Islet of Langerhans (tissue), 1 donor: Measurements from ENCODE around the gene KCNH5.

Experiments
- FAIRE-seq: peaks from one replicate; lab custom pipeline; 2011; peaks lifted over from hg19 to GRCh38; lab: Jason Lieb, UNC

Gene KCNH5

GRCh38 chr14:63045234-63045611 is at the start of gene KCNH5:
TSS of gene KCNH5 (minus strand) at chr14:63045458. CDS start at chr14:63045186, 272 bp downstream.
- FAIRE-seq: no peak

GRCh38 chr14:63091394-63091996 is 46.2 kb upstream of the KCNH5 start:
- FAIRE-seq: no peak

- FAIRE-seq: no peak
Observed at GRCh38 chr14:63088865-63089264, 43.6 kb upstream of the KCNH5 start.

GRCh38 chr14:63078569-63078968 is 33.3 kb upstream of the KCNH5 start:
- FAIRE-seq: no peak

GRCh38 chr14:63076488-63076887 is 31.2 kb upstream of the KCNH5 start:
- no peak for FAIRE-seq

GRCh38 chr14:63055631-63056030 is 10.4 kb upstream of the KCNH5 start:
- FAIRE-seq: no peak

GRCh38 chr14:63051992-63052391 is 6.7 kb upstream of the KCNH5 start:
- FAIRE-seq: no peak

- no peak for FAIRE-seq
Observed at GRCh38 chr14:63051301-63051700, 6.0 kb upstream of the KCNH5 start.

GRCh38 chr14:63050694-63051093 is 5.4 kb upstream of the KCNH5 start:
- FAIRE-seq: no peak

- no peak for FAIRE-seq
Observed at GRCh38 chr14:63046339-63047268, 1.3 kb upstream of the KCNH5 start.

GRCh38 chr14:63045612-63046320 is 508 bp upstream of the KCNH5 start:
- no peak for FAIRE-seq

- peak; percentile 90 for FAIRE-seq
Observed at GRCh38 chr14:63039866-63040265, 5.4 kb downstream of the KCNH5 start.

- no peak for FAIRE-seq
Observed at GRCh38 chr14:63032641-63033040, 12.6 kb downstream of the KCNH5 start.

- no peak for FAIRE-seq
Observed at GRCh38 chr14:63032076-63032475, 13.2 kb downstream of the KCNH5 start.

GRCh38 chr14:63030113-63030512 is 15.1 kb downstream of the KCNH5 start:
- no peak for FAIRE-seq

- FAIRE-seq: no peak
Observed at GRCh38 chr14:63027719-63028118, 17.5 kb downstream of the KCNH5 start.

GRCh38 chr14:63026491-63026890 is 18.8 kb downstream of the KCNH5 start:
- no peak for FAIRE-seq

GRCh38 chr14:63014621-63015020 is 30.6 kb downstream of the KCNH5 start:
- FAIRE-seq: no peak

GRCh38 chr14:63012171-63012570 is 33.1 kb downstream of the KCNH5 start:
- no peak for FAIRE-seq

- FAIRE-seq: no peak
Observed at GRCh38 chr14:63011623-63012022, 33.6 kb downstream of the KCNH5 start.

GRCh38 chr14:63009495-63009894 is 35.8 kb downstream of the KCNH5 start:
- FAIRE-seq: no peak

GRCh38 chr14:63006531-63006930 is 38.7 kb downstream of the KCNH5 start:
- FAIRE-seq: no peak

- FAIRE-seq: no peak
Observed at GRCh38 chr14:62994096-62994495, 51.2 kb downstream of the KCNH5 start.
